Fibroblast of villous mesenchyme (primary cell): Measurements from ENCODE around the gene C1orf159. TPM values are rescaled to one million over a fixed set of nuclear protein-coding genes. Genes with fewer than 3 reads are reported as not detected.
"Not testable (repeated sequence)": the region's sequence is repeated elsewhere in the genome, so short reads cannot be mapped to it uniquely, and the experiment has no call there.

Experiments
- DNase-seq: peaks from one replicate; pipeline ENCODE4 v3.0.0-alpha.2; 2010; ENCODE audit warnings: low read depth
- H3K4me3 ChIP-seq: 2 replicates; pipeline ENCODE4 v1.5.1; 2011; ENCODE audit warnings: low read depth, mild to moderate bottlenecking, low read length
- CTCF ChIP-seq: IDR thresholded peaks from 2 replicates; pipeline ENCODE4 v1.5.1; 2012; ENCODE audit warnings: low read depth, mild to moderate bottlenecking, low read length; ENCODE audit not compliant: insufficient read depth
- total RNA-seq: library from RNA; depleted of rRNA; stranded (reverse); fragments of >200 nt; gene quantifications from 2 replicates; pipeline ENCODE4 v1.2.3, GENCODE V29; 2012

C1orf159 gene
- total RNA-seq, 1 donor, result 6.5 TPM

GRCh38 chr1:1109743-1110142 lies 6.1 kb downstream of the C1orf159 start:
- no peak for TF ChIP-seq CTCF
- H3K4me3 ChIP-seq, result no peak overlapping the region
- DNase-seq, result no peak

- H3K4me3 ChIP-seq, result no peak overlapping the region
- no peak for DNase-seq
- no peak for TF ChIP-seq CTCF
Measured at GRCh38 chr1:1106510-1107221, 9.2 kb downstream of the C1orf159 start.

- H3K4me3 ChIP-seq, DNase-seq: not testable (repeated sequence)
Measured at GRCh38 chr1:1104152-1104551, 11.7 kb downstream of the C1orf159 start.

- DNase-seq, result no peak
- no peak for TF ChIP-seq CTCF
- no peak overlapping the region for H3K4me3 ChIP-seq
Measured at GRCh38 chr1:1101503-1101902, 14.4 kb downstream of the C1orf159 start.

- no peak for TF ChIP-seq CTCF
- H3K4me3 ChIP-seq, result no peak overlapping the region
- no peak for DNase-seq
Measured at GRCh38 chr1:1100296-1100695, 15.6 kb downstream of the C1orf159 start.

- no peak for TF ChIP-seq CTCF
- no peak for DNase-seq
- no peak overlapping the region for H3K4me3 ChIP-seq
Measured at GRCh38 chr1:1099506-1100183, 16.2 kb downstream of the C1orf159 start.

- no peak overlapping the region for H3K4me3 ChIP-seq
- TF ChIP-seq CTCF, result no peak
- no peak for DNase-seq
Measured at GRCh38 chr1:1098681-1099421, 17.0 kb downstream of the C1orf159 start.

- H3K4me3 ChIP-seq, DNase-seq: not testable (repeated sequence)
Measured at GRCh38 chr1:1096136-1096535, 19.8 kb downstream of the C1orf159 start.
